Measurements from ENCODE around the gene CPLX3.

Gene CPLX3

GRCh38 chr15:74873036-74873755 lies 46.8 kb downstream of the CPLX3 start, which contains the start of gene SCAMP2:
Gene SCAMP2, minus strand, starts transcription at chr15:74873365. Its CDS starts 110 bp downstream, at chr15:74873255.
- DNase-seq (ENCODE audit: low spot score): peak; percentile 97

GRCh38 chr15:74873756-74874424 lies 47.5 kb downstream of the CPLX3 start:
- DNase-seq (ENCODE audit: low spot score): no peak

GRCh38 chr15:74878273-74878672 lies 51.8 kb downstream of the CPLX3 start:
- DNase-seq (ENCODE audit: low spot score): no peak

Data from iPS-NIHi11 (cell line).